ENCODE results near the gene GCN1.

The GCN1 gene
- long read RNA-seq, partial matches to known transcripts: 94 of 98 reads
- long read RNA-seq, other reads (novel, unspliced or antisense): 4 of 98 reads

DNA sequence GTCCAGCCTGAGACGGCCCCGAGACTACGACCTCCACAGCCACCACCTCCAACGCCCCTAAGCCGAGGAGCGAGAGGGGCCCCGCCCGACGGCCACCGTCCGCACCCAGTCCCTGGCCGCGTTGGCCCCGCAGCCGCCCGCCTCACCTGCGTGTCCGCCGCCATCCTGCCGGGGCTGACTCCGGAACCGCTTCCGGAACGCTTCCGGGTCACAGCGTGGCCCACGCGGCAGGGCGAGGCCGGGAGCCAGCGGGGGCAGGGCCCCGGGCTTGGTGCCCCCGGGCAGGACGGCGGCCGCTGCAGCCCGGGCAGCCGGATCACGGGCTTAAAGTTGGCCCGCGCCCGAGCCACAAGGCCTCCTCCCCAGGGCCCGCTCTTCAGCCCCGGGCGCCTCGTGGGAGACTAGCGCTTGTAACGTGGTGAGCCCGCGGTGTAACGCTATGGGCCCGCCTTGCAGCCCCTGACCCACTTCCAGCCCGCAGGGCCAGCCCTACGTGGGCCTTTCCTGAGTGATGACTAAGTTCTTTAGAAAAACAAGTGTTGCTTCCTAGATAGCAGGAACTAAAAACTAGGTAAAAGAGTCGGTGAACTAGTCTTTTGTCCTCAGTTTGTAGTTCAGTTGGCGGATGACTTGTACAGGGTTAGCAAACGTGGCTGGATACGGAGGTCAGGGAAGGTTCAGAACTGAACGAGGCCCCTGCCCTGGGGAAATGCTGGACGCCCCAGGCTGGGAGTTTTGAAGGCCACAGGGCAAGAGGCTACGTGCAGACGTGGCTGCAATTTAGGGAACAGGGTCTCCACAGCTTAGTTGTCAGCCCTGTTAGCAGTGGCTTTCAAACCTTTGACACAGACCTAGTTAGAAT is at the start of gene GCN1:
Gene GCN1, minus strand, starts transcription at position 182 of the 862 bp plus-strand sequence. Its CDS starts 18 bp downstream, at position 164.
- Histone ChIP-seq H3K27ac (replicated peaks) (peak within 1 kb of the TSS; percentile 85), H3K4me3 (replicated peaks; ENCODE audit: insufficient read depth, low read length) (peak within 1 kb of the TSS; percentile 81), H3K27me3 (ENCODE audit: insufficient read depth, poor library complexity, severe bottlenecking) (no peaks in the 10 kb centered on the region)
- DNase-seq (ENCODE audit: low read depth in 1 of 2, low spot score in 1 of 2): peak; percentile 74 to 80
- no peak for TF ChIP-seq CTCF (IDR thresholded peaks at IDR 0.05; ENCODE audit: insufficient read depth, low read length)
- peak; percentile 93 for TF ChIP-seq GABPA (IDR thresholded peaks at IDR 0.05; ENCODE audit: low read depth)
- no peak for TF ChIP-seq REST (IDR thresholded peaks at IDR 0.05; ENCODE audit: insufficient replicate concordance, low read depth)
- peak; percentile 22; the same call in 1 of the 2 replicates for TF ChIP-seq SPI1 (IDR thresholded peaks at IDR 0.05; ENCODE audit: borderline replicate concordance, low read depth)
- TF ChIP-seq POLR2AphosphoS5 (IDR thresholded peaks at IDR 0.05; ENCODE audit: low read depth): peak; percentile 90

GRCh38 chr12:120242971-120243699 is 48.6 kb upstream of the GCN1 start:
- TF ChIP-seq REST (IDR thresholded peaks at IDR 0.05; ENCODE audit: insufficient replicate concordance, low read depth) (no peak), GABPA (IDR thresholded peaks at IDR 0.05; ENCODE audit: low read depth) (no peak), POLR2AphosphoS5 (IDR thresholded peaks at IDR 0.05; ENCODE audit: low read depth) (no peak), CTCF (IDR thresholded peaks at IDR 0.05; ENCODE audit: insufficient read depth, low read length) (no peak), SPI1 (IDR thresholded peaks at IDR 0.05; ENCODE audit: borderline replicate concordance, low read depth) (no peak)
- H3K27ac ChIP-seq (replicated peaks): no peak overlapping the region
- H3K27me3 ChIP-seq (ENCODE audit: insufficient read depth, poor library complexity, severe bottlenecking): peaks cover 5% of the 10 kb centered on the region
- DNase-seq (ENCODE audit: low read depth in 1 of 2, low spot score in 1 of 2): no peak
- H3K4me3 ChIP-seq (replicated peaks; ENCODE audit: insufficient read depth, low read length): no peak overlapping the region

- H3K4me3 ChIP-seq (replicated peaks; ENCODE audit: insufficient read depth, low read length): no peak overlapping the region
- H3K27ac ChIP-seq (replicated peaks): no peak overlapping the region
- H3K27me3 ChIP-seq (ENCODE audit: insufficient read depth, poor library complexity, severe bottlenecking): peaks cover 4% of the 10 kb centered on the region
- DNase-seq (ENCODE audit: low read depth in 1 of 2, low spot score in 1 of 2): no peak
- TF ChIP-seq SPI1 (IDR thresholded peaks at IDR 0.05; ENCODE audit: borderline replicate concordance, low read depth) (no peak), GABPA (IDR thresholded peaks at IDR 0.05; ENCODE audit: low read depth) (no peak), POLR2AphosphoS5 (IDR thresholded peaks at IDR 0.05; ENCODE audit: low read depth) (no peak), CTCF (IDR thresholded peaks at IDR 0.05; ENCODE audit: insufficient read depth, low read length) (no peak), REST (IDR thresholded peaks at IDR 0.05; ENCODE audit: insufficient replicate concordance, low read depth) (no peak)
Observed at GRCh38 chr12:120242275-120242799, 47.8 kb upstream of the GCN1 start.

All from HL-60 (cell line).